Suprapubic skin (tissue), 4 donors: ENCODE measurements around the gene NTM. TPM values are rescaled to one million over a fixed set of nuclear protein-coding genes. Genes with fewer than 3 reads are reported as not detected.

Experiments
- DNase-seq, 2 donors: peaks; one replicate each; pipeline ENCODE4 v3.0.0-alpha.2; 2019; ENCODE audit warnings: low spot score in 2 of 2
- H3K27ac ChIP-seq: fragments of 200-600 bp; sonication (generic); one replicate; pipeline ENCODE4 v1.5.1; 2019
- H3K27me3 ChIP-seq: fragments of 200-600 bp; sonication (generic); one replicate; pipeline ENCODE4 v1.5.1; 2019
- H3K36me3 ChIP-seq: fragments of 200-600 bp; sonication (generic); one replicate; pipeline ENCODE4 v1.5.1; 2019
- H3K4me1 ChIP-seq: fragments of 200-600 bp; sonication (generic); one replicate; pipeline ENCODE4 v1.5.1; 2019
- H3K4me3 ChIP-seq: fragments of 200-600 bp; sonication (generic); one replicate; pipeline ENCODE4 v1.5.1; 2019; ENCODE audit warnings: mild to moderate bottlenecking
- H3K9me3 ChIP-seq: fragments of 200-600 bp; sonication (generic); one replicate; pipeline ENCODE4 v1.5.1; 2019
- CTCF ChIP-seq, 2 donors: fragments of 200-600 bp in 1 of 2; fragments of 450-650 bp in 1 of 2; sonication (generic) in 1 of 2; IDR thresholded peaks; one replicate each; pipeline ENCODE4 v1.5.1; 2016 to 2019; ENCODE audit warnings: antibody characterized with exemption in 2 of 2, mild to moderate bottlenecking in 1 of 2, moderate library complexity in 1 of 2
- EP300 ChIP-seq: sonication (generic); formaldehyde crosslinking; IDR thresholded peaks from one replicate; pipeline ENCODE4 v1.6.1; 2017; ENCODE audit warnings: antibody characterized with exemption
- POLR2A ChIP-seq, 2 donors: fragments of 450-650 bp; IDR thresholded peaks; one replicate each; pipeline ENCODE4 v1.6.1; 2017; ENCODE audit warnings: antibody characterized with exemption in 2 of 2, mild to moderate bottlenecking in 2 of 2, moderate library complexity in 2 of 2
- POLR2AphosphoS5 ChIP-seq, 3 donors: sonication (generic); formaldehyde crosslinking; IDR thresholded peaks; one replicate each; pipeline ENCODE4 v1.6.1; 2017; ENCODE audit warnings: antibody characterized with exemption in 3 of 3
- WGBS: methylation state at CpG from one replicate; pipeline ENCODE4 v1.1.5; 2018; 5-methylcytosine and 5-hydroxymethylcytosine counted together
- total RNA-seq, 4 donors: library from RNA; depleted of rRNA; stranded (reverse); fragments of >200 nt; gene quantifications; one replicate each; pipeline ENCODE4 v1.1.0, GENCODE V29; 2016

Gene NTM
- total RNA-seq, 4 donors from 2014 or later: 0.19 to 19.1 (median 2.1) TPM

DNA sequence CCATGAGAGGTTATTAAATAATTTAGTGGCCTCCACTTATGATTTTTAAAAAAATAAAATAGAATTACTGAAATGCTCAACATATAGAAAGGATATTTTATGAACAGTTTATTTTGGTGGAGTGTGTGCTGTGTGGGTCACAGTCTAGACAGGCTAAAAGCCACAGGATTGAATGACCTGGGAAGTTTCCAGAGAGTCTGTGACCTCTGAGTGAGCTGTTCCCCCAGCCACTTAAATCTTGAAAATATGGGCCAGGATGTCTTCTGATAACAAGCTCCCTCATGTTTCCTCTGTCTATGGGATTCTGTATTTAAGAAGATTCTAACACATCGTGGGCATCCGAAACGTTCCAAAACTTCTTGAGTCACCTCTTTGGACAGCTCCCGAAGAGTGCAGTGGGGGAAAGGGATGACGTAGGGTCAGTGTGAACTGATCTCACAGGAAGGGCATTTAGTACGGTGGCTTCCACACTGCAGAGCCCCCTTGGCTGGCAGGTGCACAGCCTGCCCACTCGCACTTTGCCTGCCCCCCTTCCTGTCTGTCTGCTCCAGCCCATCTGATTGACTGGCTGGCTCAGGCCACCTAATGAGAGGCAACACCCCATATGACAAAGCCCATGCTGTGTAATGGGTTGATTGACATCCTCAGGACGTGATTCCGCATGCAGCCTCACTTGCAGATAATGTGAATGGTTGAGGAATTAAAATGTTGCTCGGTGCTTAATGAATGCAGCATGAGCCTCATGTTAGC is 97.4 kb downstream of the NTM start:
- TF ChIP-seq POLR2A (IDR thresholded peaks at IDR 0.05): no peak
- no peak for TF ChIP-seq CTCF (IDR thresholded peaks at IDR 0.05)
- TF ChIP-seq EP300: no peak
- TF ChIP-seq POLR2AphosphoS5 (IDR thresholded peaks at IDR 0.05): no peak
- Histone ChIP-seq H3K9me3 (no peaks in the 10 kb centered on the region), H3K4me1 (peaks cover 3% of the 10 kb centered on the region), H3K27ac (no peak overlapping the region), H3K36me3 (no peaks in the 10 kb centered on the region), H3K4me3 (no peak overlapping the region), H3K27me3 (peaks cover 26% of the 10 kb centered on the region)
- 39% methylated on average over 10 of the region's 10 CpGs for WGBS
- no peak for DNase-seq

- Histone ChIP-seq H3K27ac (no peak overlapping the region), H3K4me3 (no peak overlapping the region), H3K36me3 (no peaks in the 10 kb centered on the region), H3K9me3 (no peaks in the 10 kb centered on the region), H3K4me1 (peaks cover 3% of the 10 kb centered on the region), H3K27me3 (peaks cover 19% of the 10 kb centered on the region)
- no peak for DNase-seq
- 27% methylated on average over 2 of the region's 2 CpGs for WGBS
- TF ChIP-seq CTCF (IDR thresholded peaks at IDR 0.05): no peak
- TF ChIP-seq POLR2A (IDR thresholded peaks at IDR 0.05): no peak
- TF ChIP-seq POLR2AphosphoS5 (IDR thresholded peaks at IDR 0.05): no peak
- no peak for TF ChIP-seq EP300
These were observed 98.2 kb downstream of the NTM start for GRCh38 chr11:131468565-131468964.

DNA sequence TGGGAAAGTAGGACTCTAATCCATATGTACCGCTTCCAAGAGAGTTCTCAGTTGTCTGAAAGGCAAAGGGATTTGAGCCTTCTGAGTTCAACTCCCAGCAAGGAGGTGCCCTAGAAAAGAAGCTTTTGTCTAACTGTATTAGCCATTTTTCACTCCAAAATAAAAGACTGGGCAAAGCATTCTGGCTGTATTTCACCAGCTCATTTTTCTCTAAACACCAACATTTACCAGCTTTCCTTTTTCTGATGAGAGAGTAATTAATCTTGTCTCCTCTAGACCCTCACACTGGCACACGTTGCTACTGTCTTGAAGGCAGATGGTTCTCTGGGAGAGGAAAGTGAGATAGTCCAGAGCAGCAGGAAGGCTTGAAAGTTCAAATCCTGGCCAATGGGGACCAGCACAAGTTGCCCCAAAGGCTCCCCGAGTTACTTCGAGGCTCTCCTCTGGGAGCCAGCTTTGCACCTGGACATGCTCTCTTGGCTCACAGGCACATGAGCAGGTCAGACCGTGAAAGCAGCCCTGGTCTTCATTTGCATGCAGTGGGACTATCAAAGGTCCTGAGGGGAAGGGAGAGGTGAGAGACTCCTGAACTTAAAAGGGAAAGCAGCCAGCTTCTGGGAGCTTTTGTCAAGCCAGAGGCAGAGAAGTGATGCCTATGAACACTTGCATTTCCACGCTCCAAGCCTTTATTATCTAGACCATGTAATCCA is 100.0 kb downstream of the NTM start:
- Histone ChIP-seq H3K4me1 (peaks cover 3% of the 10 kb centered on the region), H3K36me3 (no peaks in the 10 kb centered on the region), H3K27ac (no peak overlapping the region), H3K4me3 (no peak overlapping the region), H3K27me3 (peaks cover 9% of the 10 kb centered on the region), H3K9me3 (no peaks in the 10 kb centered on the region)
- DNase-seq: no peak
- WGBS: 65% methylated on average over 6 of the region's 6 CpGs
- TF ChIP-seq POLR2AphosphoS5 (IDR thresholded peaks at IDR 0.05): no peak
- TF ChIP-seq POLR2A (IDR thresholded peaks at IDR 0.05): no peak
- no peak for TF ChIP-seq EP300
- TF ChIP-seq CTCF (IDR thresholded peaks at IDR 0.05): no peak

DNA sequence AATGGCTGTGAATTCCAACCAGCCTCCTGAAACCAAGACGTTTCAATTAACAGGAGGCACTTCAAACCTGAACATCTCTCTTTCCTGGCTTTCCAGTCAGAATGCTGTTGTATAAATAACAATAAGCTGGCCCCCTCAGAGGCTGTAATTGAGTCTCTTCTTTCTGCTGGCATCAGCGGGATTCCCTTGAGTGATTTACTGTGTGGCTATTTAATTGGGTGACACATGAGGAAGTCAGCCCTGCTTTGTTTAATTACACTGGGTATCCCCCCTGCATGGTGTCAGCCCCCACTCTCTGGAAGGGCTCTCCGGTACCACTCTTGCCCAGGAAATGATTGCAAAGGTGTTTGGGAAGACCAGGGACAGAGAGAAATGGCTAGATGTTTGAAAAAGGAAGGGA is 101.6 kb downstream of the NTM start:
- no peak for DNase-seq
- WGBS: 39% methylated on average over 3 of the region's 3 CpGs
- peaks cover 3% of the 10 kb centered on the region for H3K4me1 ChIP-seq
- no peaks in the 10 kb centered on the region for H3K36me3 ChIP-seq
- H3K27me3 ChIP-seq: peaks cover 9% of the 10 kb centered on the region
- H3K4me3 ChIP-seq: no peak overlapping the region
- no peak overlapping the region for H3K27ac ChIP-seq
- TF ChIP-seq POLR2AphosphoS5 (IDR thresholded peaks at IDR 0.05): no peak
- TF ChIP-seq POLR2A (IDR thresholded peaks at IDR 0.05): no peak
- TF ChIP-seq CTCF (IDR thresholded peaks at IDR 0.05): no peak
- no peak for TF ChIP-seq EP300
- no peaks in the 10 kb centered on the region for H3K9me3 ChIP-seq

GRCh38 chr11:131474947-131475346 is 104.5 kb downstream of the NTM start:
- H3K36me3 ChIP-seq: no peaks in the 10 kb centered on the region
- TF ChIP-seq EP300 (no peak), POLR2AphosphoS5 (IDR thresholded peaks at IDR 0.05) (no peak), POLR2A (IDR thresholded peaks at IDR 0.05) (no peak), CTCF (IDR thresholded peaks at IDR 0.05) (no peak)
- 56% methylated on average over 1 of the region's 1 CpG for WGBS
- H3K27me3 ChIP-seq: peaks cover 9% of the 10 kb centered on the region
- DNase-seq: no peak
- H3K4me3 ChIP-seq: no peak overlapping the region
- no peaks in the 10 kb centered on the region for H3K9me3 ChIP-seq
- H3K4me1 ChIP-seq: no peaks in the 10 kb centered on the region
- no peak overlapping the region for H3K27ac ChIP-seq
